Ovary (tissue), 3 donors: ENCODE measurements around the gene MAST4.

Source experiments
- POLR2A ChIP-seq: fragments of 450-650 bp; IDR thresholded peaks from one replicate; pipeline ENCODE4 v1.6.1; 2017; ENCODE audit warnings: antibody characterized with exemption, mild to moderate bottlenecking, moderate library complexity
- TF ChIP-seq, protein P1 (sequence below), 3 donors: fragments of 450-650 bp in 2 of 3; fragments of 200-600 bp in 1 of 3; IDR thresholded peaks; one replicate each; pipeline versions ENCODE4 v1.5.1 to v1.8.0; 2016 to 2022; ENCODE audit warnings: antibody characterized with exemption in 3 of 3, mild to moderate bottlenecking in 1 of 3
- donor health status: DM: no; HTN: no; CAD: no.

DNA sequence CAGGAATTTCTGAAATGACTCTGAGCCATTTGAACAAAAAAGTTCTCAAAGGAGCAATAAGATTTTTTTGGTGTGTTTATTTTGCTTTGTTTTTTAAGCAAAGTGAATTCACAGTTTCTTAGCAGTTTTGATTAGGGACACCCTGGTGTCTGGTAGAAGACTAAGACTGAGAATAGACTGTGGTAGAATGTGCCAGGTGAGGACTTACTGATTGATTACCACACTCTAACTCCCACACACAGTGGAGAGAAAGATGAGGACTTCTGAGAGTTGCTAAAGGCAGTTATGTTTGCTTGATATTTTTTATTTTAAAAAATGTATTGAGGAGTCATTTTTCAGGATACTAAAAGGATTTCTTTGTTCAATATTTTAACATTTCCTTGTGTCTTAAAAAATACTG, 425.3 kb downstream of the MAST4 start:
- no peak for TF ChIP-seq POLR2A
- TF ChIP-seq, protein P1, sequence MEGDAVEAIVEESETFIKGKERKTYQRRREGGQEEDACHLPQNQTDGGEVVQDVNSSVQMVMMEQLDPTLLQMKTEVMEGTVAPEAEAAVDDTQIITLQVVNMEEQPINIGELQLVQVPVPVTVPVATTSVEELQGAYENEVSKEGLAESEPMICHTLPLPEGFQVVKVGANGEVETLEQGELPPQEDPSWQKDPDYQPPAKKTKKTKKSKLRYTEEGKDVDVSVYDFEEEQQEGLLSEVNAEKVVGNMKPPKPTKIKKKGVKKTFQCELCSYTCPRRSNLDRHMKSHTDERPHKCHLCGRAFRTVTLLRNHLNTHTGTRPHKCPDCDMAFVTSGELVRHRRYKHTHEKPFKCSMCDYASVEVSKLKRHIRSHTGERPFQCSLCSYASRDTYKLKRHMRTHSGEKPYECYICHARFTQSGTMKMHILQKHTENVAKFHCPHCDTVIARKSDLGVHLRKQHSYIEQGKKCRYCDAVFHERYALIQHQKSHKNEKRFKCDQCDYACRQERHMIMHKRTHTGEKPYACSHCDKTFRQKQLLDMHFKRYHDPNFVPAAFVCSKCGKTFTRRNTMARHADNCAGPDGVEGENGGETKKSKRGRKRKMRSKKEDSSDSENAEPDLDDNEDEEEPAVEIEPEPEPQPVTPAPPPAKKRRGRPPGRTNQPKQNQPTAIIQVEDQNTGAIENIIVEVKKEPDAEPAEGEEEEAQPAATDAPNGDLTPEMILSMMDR (IDR thresholded peaks at IDR 0.05): no peak
